Memory B cell (primary cell): Measurements from ENCODE around the gene ABCF3.
"Not testable (repeated sequence)": the region's sequence is repeated elsewhere in the genome, so short reads cannot be mapped to it uniquely, and the experiment has no call there.

ENCODE experiments used
- ATAC-seq: fragments of 150-1000 bp; cut with Tn5 transposase; 2 replicates; pipeline ENCODE4 v1.10.0; 2021; ENCODE audit warnings: low read depth, mild to moderate bottlenecking, moderate library complexity
- DNase-seq, 2 donors: peaks; one replicate each; pipeline ENCODE4 v3.0.0; 2022; ENCODE audit warnings: low spot score in 2 of 2
- H3K27ac Mint-ChIP-seq: one replicate; pipeline ENCODE4 v1.8.0; 2022; ENCODE audit warnings: mild to moderate bottlenecking, moderate library complexity, mixed read lengths
- H3K27me3 Mint-ChIP-seq: one replicate; pipeline ENCODE4 v1.8.0; 2022; ENCODE audit warnings: mixed read lengths
- H3K36me3 Mint-ChIP-seq: one replicate; pipeline ENCODE4 v1.8.0; 2022; ENCODE audit warnings: mild to moderate bottlenecking, mixed read lengths
- H3K4me1 Mint-ChIP-seq: one replicate; pipeline ENCODE4 v1.8.0; 2022; ENCODE audit warnings: mixed read lengths
- H3K4me3 Mint-ChIP-seq: one replicate; pipeline ENCODE4 v1.8.0; 2022; ENCODE audit warnings: mild to moderate bottlenecking, moderate library complexity, mixed read lengths
- H3K9me3 Mint-ChIP-seq: one replicate; pipeline ENCODE4 v1.8.0; 2022; ENCODE audit warnings: mixed read lengths

Gene ABCF3, protein sequence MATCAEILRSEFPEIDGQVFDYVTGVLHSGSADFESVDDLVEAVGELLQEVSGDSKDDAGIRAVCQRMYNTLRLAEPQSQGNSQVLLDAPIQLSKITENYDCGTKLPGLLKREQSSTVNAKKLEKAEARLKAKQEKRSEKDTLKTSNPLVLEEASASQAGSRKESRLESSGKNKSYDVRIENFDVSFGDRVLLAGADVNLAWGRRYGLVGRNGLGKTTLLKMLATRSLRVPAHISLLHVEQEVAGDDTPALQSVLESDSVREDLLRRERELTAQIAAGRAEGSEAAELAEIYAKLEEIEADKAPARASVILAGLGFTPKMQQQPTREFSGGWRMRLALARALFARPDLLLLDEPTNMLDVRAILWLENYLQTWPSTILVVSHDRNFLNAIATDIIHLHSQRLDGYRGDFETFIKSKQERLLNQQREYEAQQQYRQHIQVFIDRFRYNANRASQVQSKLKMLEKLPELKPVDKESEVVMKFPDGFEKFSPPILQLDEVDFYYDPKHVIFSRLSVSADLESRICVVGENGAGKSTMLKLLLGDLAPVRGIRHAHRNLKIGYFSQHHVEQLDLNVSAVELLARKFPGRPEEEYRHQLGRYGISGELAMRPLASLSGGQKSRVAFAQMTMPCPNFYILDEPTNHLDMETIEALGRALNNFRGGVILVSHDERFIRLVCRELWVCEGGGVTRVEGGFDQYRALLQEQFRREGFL

DNA sequence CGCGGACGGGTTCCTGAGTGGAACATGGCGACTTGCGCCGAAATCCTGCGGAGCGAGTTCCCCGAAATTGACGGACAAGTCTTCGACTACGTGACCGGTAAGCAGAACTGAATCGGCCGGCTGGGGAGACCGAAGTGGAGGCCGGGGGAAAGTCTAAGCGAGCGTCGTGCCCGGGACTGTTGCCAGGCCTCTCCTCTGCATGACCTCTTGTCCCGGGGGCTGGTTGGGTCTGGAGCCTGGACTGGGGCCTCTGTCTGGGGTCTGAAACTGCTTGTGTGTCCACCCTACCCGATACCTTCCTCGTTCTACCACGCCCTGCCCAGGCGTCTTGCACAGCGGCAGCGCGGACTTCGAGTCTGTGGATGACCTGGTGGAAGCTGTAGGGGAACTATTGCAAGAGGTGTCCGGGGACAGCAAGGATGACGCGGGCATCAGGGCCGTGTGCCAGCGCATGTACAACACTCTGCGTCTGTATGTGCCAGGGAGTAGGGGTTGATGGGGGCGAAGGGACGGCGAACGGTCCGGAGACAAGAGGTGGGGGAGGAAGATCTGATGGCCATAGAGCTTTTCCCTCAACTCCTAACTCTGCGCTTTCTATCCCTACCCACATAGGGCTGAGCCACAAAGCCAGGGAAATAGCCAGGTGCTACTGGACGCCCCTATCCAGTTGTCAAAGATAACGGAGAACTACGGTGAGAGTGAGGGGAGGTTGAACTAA, at the start of gene ABCF3:
Gene ABCF3, plus strand, starts transcription at position 16 of the 718 bp plus-strand sequence. Its CDS starts 9 bp downstream, at position 25.
- Mint-ChIP-seq H3K27me3 (no peaks in the 10 kb centered on the region), H3K36me3 (peaks cover 27% of the 10 kb centered on the region), H3K4me1 (peaks cover 30% of the 10 kb centered on the region), H3K4me3 (peak within 1 kb of the TSS; percentile 96), H3K9me3 (no peaks in the 10 kb centered on the region), H3K27ac (peak within 1 kb of the TSS; percentile 93)
- ATAC-seq (peak; percentile 25), DNase-seq (no peak)

DNA sequence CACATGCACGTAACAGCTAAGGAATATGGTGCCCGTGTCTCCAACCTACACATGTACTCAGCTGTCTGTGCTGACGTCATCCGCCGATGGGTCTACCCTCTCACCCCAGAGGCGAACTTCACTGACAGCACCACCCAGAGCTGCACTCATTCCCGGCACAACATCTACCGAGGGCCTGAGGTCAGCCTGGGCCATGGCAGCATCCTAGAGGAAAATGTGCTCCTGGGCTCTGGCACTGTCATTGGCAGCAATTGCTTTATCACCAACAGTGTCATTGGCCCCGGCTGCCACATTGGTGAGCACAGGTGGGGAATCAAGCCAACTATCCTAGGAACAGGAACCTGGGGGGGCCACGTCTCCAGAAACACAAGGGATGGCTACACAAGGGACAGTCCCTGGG, 45.6 kb upstream of the ABCF3 start:
- DNase-seq (no peak), ATAC-seq (no peak)
- no peaks in the 10 kb centered on the region for H3K27me3 Mint-ChIP-seq
- no peaks in the 10 kb centered on the region for H3K9me3 Mint-ChIP-seq
- no peak overlapping the region for H3K4me3 Mint-ChIP-seq
- no peak overlapping the region for H3K27ac Mint-ChIP-seq
- H3K4me1 Mint-ChIP-seq, result peaks cover 22% of the 10 kb centered on the region
- peaks cover 26% of the 10 kb centered on the region for H3K36me3 Mint-ChIP-seq

DNA sequence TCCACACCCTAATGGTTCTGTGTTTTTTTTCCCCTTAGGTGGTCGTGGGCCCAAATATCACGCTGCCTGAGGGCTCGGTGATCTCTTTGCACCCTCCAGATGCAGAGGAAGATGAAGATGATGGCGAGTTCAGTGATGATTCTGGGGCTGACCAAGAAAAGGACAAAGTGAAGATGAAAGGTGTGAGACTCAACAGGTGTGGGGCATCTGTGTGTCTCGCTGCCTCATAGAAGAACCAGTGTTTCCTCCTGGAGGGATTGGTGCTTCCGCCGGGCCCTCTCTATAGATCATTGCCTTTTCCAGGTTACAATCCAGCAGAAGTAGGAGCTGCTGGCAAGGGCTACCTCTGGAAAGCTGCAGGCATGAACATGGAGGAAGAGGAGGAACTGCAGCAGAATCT, 43.8 kb upstream of the ABCF3 start:
- no peaks in the 10 kb centered on the region for H3K9me3 Mint-ChIP-seq
- H3K36me3 Mint-ChIP-seq, result peaks cover 26% of the 10 kb centered on the region
- DNase-seq, result no peak
- no peaks in the 10 kb centered on the region for H3K27me3 Mint-ChIP-seq
- H3K4me1 Mint-ChIP-seq, result peaks cover 6% of the 10 kb centered on the region
- no peak for ATAC-seq
- H3K4me3 Mint-ChIP-seq, result no peak overlapping the region
- no peak overlapping the region for H3K27ac Mint-ChIP-seq

DNA sequence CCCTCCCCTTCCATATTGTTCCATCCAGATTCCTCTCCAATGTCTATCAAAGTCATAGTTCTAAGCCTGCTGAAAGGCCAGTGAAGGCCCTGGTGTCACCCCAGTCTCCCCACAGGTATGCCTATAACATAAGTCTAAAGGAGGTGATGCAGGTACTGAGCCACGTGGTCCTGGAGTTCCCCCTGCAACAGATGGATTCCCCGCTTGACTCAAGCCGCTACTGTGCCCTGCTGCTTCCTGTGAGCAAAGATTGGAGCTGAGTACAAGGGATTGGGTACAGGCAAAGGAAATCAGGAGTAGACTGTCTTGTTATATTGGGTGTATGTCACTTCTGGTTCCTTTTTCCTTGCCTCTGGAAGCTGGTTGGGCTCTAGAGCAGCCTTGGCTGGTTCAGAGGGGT, 42.7 kb upstream of the ABCF3 start:
- DNase-seq, result no peak
- Mint-ChIP-seq H3K27ac (no peak overlapping the region), H3K4me1 (peaks cover 2% of the 10 kb centered on the region), H3K4me3 (no peak overlapping the region), H3K36me3 (peaks cover 21% of the 10 kb centered on the region), H3K27me3 (no peaks in the 10 kb centered on the region), H3K9me3 (no peaks in the 10 kb centered on the region)
- ATAC-seq, result peak; percentile 53

DNA sequence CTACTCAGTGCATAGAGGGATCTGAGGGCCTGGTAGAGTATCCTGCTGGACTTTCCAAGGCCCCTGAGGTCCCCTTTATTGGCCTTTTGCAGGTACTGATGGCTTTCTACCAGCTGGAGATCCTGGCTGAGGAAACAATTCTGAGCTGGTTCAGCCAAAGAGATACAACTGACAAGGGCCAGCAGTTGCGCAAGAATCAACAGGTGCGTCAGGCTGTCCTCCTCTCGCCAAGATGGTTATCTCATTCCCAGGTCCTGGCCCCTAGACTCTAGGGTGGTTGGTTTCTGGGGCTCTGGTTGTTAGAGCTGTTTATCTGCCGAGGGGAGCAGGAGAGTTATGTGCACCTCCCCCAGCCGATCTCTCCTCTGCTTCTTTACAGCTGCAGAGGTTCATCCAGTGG, 41.5 kb upstream of the ABCF3 start:
- ATAC-seq, result no peak
- no peak overlapping the region for H3K4me3 Mint-ChIP-seq
- H3K9me3 Mint-ChIP-seq, result no peaks in the 10 kb centered on the region
- H3K27me3 Mint-ChIP-seq, result no peaks in the 10 kb centered on the region
- no peak for DNase-seq
- peaks cover 2% of the 10 kb centered on the region for H3K4me1 Mint-ChIP-seq
- H3K27ac Mint-ChIP-seq, result no peak overlapping the region
- peaks cover 21% of the 10 kb centered on the region for H3K36me3 Mint-ChIP-seq

DNA sequence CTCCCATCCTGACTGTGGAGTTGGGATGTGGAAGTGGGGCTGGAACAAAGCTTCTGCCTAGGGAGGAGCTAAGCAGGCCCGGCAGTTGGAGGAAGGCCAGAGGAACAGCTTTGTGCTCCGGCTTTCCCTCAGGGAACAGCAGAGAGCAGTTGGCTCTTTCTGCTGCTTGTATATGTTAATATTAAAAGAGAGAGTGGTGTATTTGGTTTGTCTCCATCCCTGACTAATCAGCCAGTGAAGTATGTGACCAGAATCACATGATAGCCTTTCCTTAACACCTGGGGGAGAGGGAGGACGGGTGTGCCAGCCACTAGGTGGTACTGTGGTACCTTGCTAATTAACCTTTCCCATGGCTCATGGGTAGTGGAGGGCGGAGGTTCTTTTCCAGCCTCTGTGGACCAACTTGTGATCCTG, 40.9 kb upstream of the ABCF3 start:
- peaks cover 2% of the 10 kb centered on the region for H3K4me1 Mint-ChIP-seq
- peaks cover 21% of the 10 kb centered on the region for H3K36me3 Mint-ChIP-seq
- peak in 1 of 2 donors; percentile 25 for DNase-seq
- no peak overlapping the region for H3K4me3 Mint-ChIP-seq
- H3K27ac Mint-ChIP-seq, result no peak overlapping the region
- peak; percentile 91 for ATAC-seq
- no peaks in the 10 kb centered on the region for H3K9me3 Mint-ChIP-seq
- H3K27me3 Mint-ChIP-seq, result no peaks in the 10 kb centered on the region

DNA sequence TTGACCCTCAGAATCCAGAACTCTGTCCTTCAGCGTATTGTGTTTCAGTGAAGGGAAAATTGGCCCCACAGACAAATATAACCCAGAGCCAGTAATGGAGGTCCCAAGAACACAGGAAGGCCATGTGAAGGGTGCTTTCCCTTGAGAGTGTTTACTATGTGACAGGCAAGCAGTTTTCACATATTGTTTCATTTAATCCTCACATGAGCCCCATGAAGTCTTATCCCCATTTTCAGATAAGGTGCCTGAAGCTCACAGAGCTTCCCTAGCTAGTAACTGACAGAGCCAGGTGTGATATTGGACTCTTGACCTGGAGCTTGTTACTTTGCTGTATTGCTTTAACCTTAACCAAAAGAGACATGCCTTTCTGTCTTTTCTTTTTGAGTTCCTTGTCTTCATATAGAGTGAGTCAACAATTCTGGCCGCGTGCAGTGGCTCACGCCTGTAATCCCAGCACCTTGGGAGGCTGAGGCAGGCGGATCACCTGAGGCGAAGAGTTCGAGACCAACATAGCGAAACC, 40.2 kb upstream of the ABCF3 start:
- Mint-ChIP-seq H3K27me3 (no peaks in the 10 kb centered on the region), H3K9me3 (no peaks in the 10 kb centered on the region), H3K36me3 (peaks cover 16% of the 10 kb centered on the region), H3K27ac (no peak overlapping the region), H3K4me3 (no peak overlapping the region), H3K4me1 (peaks cover 2% of the 10 kb centered on the region)
- ATAC-seq, result no peak
- DNase-seq, result no peak

DNA sequence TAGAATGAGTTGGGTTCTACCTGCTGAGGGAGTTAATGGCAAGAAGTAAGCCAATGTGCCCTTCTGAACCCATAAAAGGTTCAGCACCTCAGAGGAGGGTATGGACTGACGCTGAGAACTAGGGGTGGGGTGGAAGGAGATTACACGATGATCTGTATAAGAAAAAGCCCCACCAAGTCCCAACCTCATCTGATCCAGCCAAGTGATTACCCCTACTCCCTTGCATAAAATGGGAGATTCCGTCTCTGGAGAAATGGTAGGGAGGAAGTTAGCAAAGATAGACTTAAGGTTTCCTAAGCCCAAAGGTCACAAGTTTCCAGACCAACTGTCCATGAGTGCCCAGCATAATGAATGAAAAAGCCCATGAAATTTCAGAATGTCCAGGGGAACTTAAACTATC, 37.9 kb upstream of the ABCF3 start:
- DNase-seq (no peak), ATAC-seq (no peak)
- no peak overlapping the region for H3K27ac Mint-ChIP-seq
- H3K36me3 Mint-ChIP-seq, result peaks cover 5% of the 10 kb centered on the region
- no peaks in the 10 kb centered on the region for H3K27me3 Mint-ChIP-seq
- no peak overlapping the region for H3K4me3 Mint-ChIP-seq
- H3K4me1 Mint-ChIP-seq, result peaks cover 2% of the 10 kb centered on the region
- H3K9me3 Mint-ChIP-seq, result no peaks in the 10 kb centered on the region

DNA sequence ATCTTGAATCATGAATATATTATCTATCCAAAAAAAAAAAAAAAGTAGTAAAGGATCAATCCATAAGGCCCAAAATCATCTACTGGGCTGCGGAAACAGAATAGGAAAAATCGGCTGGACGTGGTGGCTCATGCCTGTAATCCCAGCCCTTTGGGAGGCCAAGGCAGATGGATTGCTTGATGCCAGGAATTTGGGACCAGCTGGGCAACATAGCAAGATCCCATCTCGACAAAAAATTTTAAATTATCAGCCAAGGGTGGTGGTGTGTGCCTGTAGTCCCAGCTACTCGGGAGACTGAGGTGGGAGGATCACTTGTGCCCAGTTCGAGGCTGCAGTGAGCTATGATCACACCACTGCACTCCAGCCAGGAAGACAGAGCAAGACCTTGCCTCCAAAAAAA, 36.9 kb upstream of the ABCF3 start:
- H3K36me3 Mint-ChIP-seq, result peaks cover 2% of the 10 kb centered on the region
- no peak overlapping the region for H3K4me3 Mint-ChIP-seq
- no peak overlapping the region for H3K27ac Mint-ChIP-seq
- peaks cover 2% of the 10 kb centered on the region for H3K4me1 Mint-ChIP-seq
- H3K9me3 Mint-ChIP-seq, result no peaks in the 10 kb centered on the region
- no peaks in the 10 kb centered on the region for H3K27me3 Mint-ChIP-seq
- ATAC-seq (no peak), DNase-seq (no peak)

DNA sequence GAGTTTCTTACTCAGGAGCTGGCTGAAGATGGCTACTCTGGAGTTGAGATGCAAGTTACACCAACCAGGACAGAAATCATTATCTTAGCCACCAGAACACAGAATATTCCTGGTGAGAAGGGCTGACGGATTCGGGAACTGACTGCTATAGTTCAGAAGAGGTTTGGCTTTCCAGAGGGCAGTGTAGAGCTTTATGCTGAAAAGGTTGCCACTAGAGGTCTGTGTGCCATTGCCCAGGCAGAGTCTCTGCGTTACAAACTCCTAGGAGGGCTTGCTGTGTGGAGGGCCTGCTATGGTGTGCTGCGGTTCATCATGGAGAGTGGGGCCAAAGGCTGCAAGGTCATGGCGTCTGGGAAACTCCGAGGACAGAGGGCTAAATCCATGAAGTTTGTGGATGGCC, 36.2 kb upstream of the ABCF3 start:
- H3K36me3 Mint-ChIP-seq, DNase-seq, H3K4me3 Mint-ChIP-seq, H3K27ac Mint-ChIP-seq, ATAC-seq, H3K27me3 Mint-ChIP-seq, H3K9me3 Mint-ChIP-seq, H3K4me1 Mint-ChIP-seq: not testable (repeated sequence)

DNA sequence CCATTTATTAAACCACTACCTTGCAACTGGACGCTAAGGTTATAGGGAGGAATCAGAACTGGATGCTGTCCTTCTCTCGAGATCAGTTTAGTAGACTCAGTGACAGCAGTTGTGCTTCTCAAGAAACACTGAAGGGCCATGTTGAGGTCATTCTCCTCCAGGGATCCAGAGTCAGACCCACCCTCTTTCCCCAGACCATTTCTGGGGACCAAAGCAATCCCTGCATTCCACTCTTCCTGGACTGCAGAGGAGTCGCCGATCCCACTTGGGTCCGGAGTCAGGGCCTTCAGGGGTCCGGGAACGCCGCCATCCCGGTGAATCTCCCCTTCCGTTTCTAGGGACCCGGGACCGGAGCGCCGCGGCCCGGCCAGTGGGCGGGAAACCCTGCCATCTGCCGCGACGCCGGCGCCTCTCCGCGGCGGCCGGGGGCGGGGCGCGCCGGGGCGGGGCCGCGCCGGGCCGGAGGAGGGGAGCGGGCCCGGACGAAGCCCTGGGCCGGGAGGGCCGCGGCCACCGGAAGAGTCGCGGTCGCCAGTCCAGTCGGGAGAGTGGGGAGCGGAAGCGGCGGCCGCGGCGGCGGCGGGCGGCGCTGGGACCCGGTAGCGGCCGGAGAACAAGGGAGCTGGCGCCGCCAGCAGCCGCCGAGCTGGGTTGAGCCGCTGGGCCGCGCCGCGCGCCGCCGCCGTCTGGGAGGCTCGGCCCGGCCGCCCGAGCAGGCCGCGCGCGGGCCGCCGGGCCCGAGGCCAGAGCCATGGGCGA, 30.9 kb upstream of the ABCF3 start, which contains the start of gene DVL3:
Gene DVL3, plus strand, starts transcription at position 493 of the 759 bp plus-strand sequence. Its CDS starts 259 bp downstream, at position 752.
- ATAC-seq (peak; percentile 77), DNase-seq (peak; percentile 24 to 66)
- Mint-ChIP-seq H3K27ac (peak within 1 kb of the TSS; percentile 70), H3K4me1 (peaks cover 16% of the 10 kb centered on the region), H3K27me3 (no peaks in the 10 kb centered on the region), H3K36me3 (no peaks in the 10 kb centered on the region), H3K4me3 (peak within 1 kb of the TSS; percentile 96), H3K9me3 (no peaks in the 10 kb centered on the region)

DNA sequence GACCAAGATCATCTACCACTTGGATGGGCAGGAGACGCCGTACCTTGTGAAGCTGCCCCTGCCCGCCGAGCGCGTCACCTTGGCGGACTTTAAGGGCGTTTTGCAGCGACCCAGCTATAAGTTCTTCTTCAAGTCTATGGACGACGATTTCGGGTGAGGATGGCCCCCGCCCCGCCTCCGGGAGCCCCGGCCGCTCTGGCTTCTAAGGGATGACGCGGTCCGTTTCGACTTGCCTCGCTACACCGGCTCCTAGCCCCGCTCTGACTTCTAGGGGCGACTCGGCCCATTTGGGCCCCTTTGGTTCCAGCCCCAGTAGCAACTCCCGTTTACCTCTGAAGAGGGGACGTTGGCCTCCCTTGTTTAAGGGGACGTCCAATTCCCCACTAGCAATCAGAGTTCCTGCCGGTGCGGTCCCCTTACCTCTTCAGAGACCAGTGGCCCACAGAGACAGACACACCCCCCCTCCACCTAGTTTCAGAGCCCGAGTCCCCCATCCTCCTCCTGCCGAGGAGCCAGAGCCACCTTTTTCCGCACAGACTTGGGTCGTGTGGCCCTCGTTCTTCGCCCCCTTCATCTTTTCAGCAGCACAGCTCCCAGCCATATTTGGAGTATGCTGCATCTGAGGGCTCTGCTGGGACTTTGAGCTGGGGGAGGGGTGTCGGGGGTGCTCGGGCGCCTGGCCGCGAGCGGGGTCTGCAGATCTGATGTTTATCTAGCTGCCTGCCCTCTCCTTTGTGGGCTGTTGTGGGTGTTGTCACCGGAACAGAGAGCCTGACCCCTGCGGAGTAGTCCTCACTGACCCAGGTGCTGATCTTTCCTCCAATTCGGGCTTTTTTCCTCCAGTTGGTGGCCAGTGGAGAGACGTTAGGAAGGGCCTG, 30.1 kb upstream of the ABCF3 start:
- H3K27ac Mint-ChIP-seq, result peak overlapping the region; percentile 70
- H3K9me3 Mint-ChIP-seq, result no peaks in the 10 kb centered on the region
- H3K4me1 Mint-ChIP-seq, result peaks cover 21% of the 10 kb centered on the region

More for the DNA sequence above, 30.1 kb upstream of the ABCF3 start:
- peak; percentile 59 for ATAC-seq
- no peaks in the 10 kb centered on the region for H3K36me3 Mint-ChIP-seq
- H3K27me3 Mint-ChIP-seq, result no peaks in the 10 kb centered on the region
- H3K4me3 Mint-ChIP-seq, result peak overlapping the region; percentile 96
- DNase-seq, result peak in 1 of 2 donors; percentile 44
